T-cell (primary cell): ENCODE measurements around the gene SPDYE4. TPM values are rescaled to one million over a fixed set of nuclear protein-coding genes. Genes with fewer than 3 reads are reported as not detected.

Experiments
- ATAC-seq, 4 experiments: fragments of 200-7000 bp in 3 of 4; fragments of 150-1000 bp in 1 of 4; cut with Tn5 transposase; replicated peaks in 1 of 4; 1 replicate in 3 of 4; 2 replicates in 1 of 4; pipeline ENCODE4 v1.10.0; 2021; ENCODE audit warnings: moderate library complexity in 3 of 4, mild to moderate bottlenecking in 2 of 4, moderate number of reproducible peaks in 1 of 4
- CTCF ChIA-PET, 2 donors: fragments of 300-600 bp; sonication (Branson Sonifier 250); formaldehyde crosslinking; loops; one replicate each; lab custom pipeline; 2022; ENCODE audit warnings: antibody characterized with exemption in 2 of 2; lab: Charles Lee
- POLR2A ChIA-PET, 2 donors: fragments of 300-600 bp; sonication (Branson Sonifier 250); formaldehyde crosslinking; loops; one replicate each; lab custom pipeline; 2022; ENCODE audit warnings: antibody characterized with exemption in 2 of 2; lab: Charles Lee
- DNase-seq, 35 experiments: peaks; one replicate each; pipeline versions ENCODE4 v3.0.0 to v3.0.0-alpha.2; 2013 to 2023
- H3K27ac ChIP-seq: one replicate; pipeline ENCODE4 v1.5.1; 2013; ENCODE audit warnings: low read length
- H3K27me3 ChIP-seq, 2 experiments: replicated peaks in 1 of 2; 1 replicate in 1 of 2; 2 replicates in 1 of 2; pipeline versions ENCODE4 v1.6.1 to v1.7.0; 2013; ENCODE audit warnings: low read length in 1 of 2, mixed read lengths in 1 of 2; ENCODE audit not compliant: control insufficient read depth in 2 of 2, insufficient read depth in 2 of 2; ENCODE audit errors: extremely low read depth in 1 of 2
- H3K36me3 ChIP-seq, 2 donors: 1 replicate in 1 of 2; 2 replicates in 1 of 2; pipeline versions ENCODE4 v1.6.1 to v1.7.0; 2013; ENCODE audit warnings: low read length in 1 of 2; ENCODE audit not compliant: control insufficient read depth in 2 of 2, insufficient read depth in 1 of 2; ENCODE audit errors: extremely low read depth in 1 of 2
- H3K4me1 ChIP-seq, 2 experiments: 1 replicate in 1 of 2; 2 replicates in 1 of 2; pipeline versions ENCODE4 v1.6.1 to v1.7.0; 2013; ENCODE audit warnings: low read length in 2 of 2, mixed read lengths in 1 of 2; ENCODE audit not compliant: insufficient read depth in 2 of 2, control insufficient read depth in 1 of 2; ENCODE audit errors: extremely low read depth in 1 of 2
- H3K4me3 ChIP-seq, 2 donors: 1 replicate in 1 of 2; 2 replicates in 1 of 2; pipeline versions ENCODE4 v1.5.1 to v1.7.0; 2013; ENCODE audit warnings: mild to moderate bottlenecking in 2 of 2, low read length in 1 of 2, moderate library complexity in 1 of 2; ENCODE audit not compliant: control insufficient read depth in 1 of 2; ENCODE audit errors: extremely low read depth in 1 of 2
- H3K9me3 ChIP-seq: 2 replicates; pipeline ENCODE4 v1.7.0; 2013
- H3K27ac Mint-ChIP-seq, 2 donors: one replicate each; pipeline ENCODE4 v1.8.0; 2020 to 2021; ENCODE audit warnings: mild to moderate bottlenecking in 2 of 2, mixed read lengths in 2 of 2
- H3K27me3 Mint-ChIP-seq, 2 donors: one replicate each; pipeline ENCODE4 v1.8.0; 2021 to 2022; ENCODE audit warnings: mixed read lengths in 2 of 2
- H3K36me3 Mint-ChIP-seq: one replicate; pipeline ENCODE4 v1.8.0; 2021; ENCODE audit warnings: mixed read lengths
- H3K4me1 Mint-ChIP-seq, 3 donors: one replicate each; pipeline ENCODE4 v1.8.0; 2020 to 2022; ENCODE audit warnings: mixed read lengths in 3 of 3, mild to moderate bottlenecking in 1 of 3
- H3K4me3 Mint-ChIP-seq, 3 donors: one replicate each; pipeline ENCODE4 v1.8.0; 2020 to 2022; ENCODE audit warnings: mild to moderate bottlenecking in 3 of 3, mixed read lengths in 3 of 3, moderate library complexity in 3 of 3
- H3K9me3 Mint-ChIP-seq, 3 donors: one replicate each; pipeline ENCODE4 v1.8.0; 2020 to 2022; ENCODE audit warnings: mixed read lengths in 3 of 3
- WGBS: methylation state at CpG from one replicate; pipeline ENCODE4 v1.1.5; 2013; ENCODE audit warnings: missing lambda C conversion rate; ENCODE audit not compliant: insufficient coverage; 5-methylcytosine and 5-hydroxymethylcytosine counted together
- total RNA-seq, 35 experiments: library from RNA in 6 of 35; stranded (reverse) in 6 of 35; fragments of 120-200 nt in 1 of 35; gene quantifications; one replicate each; pipeline versions ENCODE4 v1.2.1 to v1.2.4 and lab custom pipeline; 2013 to 2026

Gene SPDYE4
- total RNA-seq, 5 donors from 2014 or later (not counting 1 experiment from before 2014, with no cell fraction given), result not detected

DNA sequence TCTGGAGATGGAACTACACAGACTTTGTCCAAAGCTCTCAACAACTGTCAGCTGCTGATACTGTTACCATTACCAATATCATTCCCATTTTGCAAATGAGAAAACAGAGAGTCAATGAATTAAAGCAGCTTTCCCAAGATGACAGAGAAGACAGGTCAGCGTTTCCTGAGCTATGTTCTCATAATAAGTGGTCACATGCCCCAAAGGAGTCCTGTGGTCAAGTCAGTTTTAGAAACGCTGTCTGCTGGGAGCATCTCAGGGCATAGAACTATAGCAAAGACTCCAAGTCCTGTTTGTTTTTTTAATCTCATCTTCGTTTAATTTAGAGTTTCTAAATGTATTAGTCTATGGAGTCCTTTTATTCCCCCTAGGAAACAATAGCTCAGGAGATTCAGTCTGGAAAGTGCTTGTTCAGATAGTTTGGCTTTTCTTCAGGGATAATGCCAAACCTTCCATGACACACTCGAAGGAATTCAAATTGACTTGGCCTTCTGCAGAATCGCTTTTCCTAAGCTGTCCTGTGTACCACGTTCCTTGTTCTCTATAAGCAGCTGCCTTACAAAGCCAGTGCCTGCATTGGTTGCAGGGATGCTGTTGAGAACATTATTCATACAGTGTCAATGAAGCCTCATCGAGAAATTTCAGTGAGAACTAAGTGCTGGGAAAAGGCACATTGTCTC lies 25.8 kb downstream of the SPDYE4 start:
- no peaks in the 10 kb centered on the region for H3K36me3 Mint-ChIP-seq
- Histone ChIP-seq H3K4me1 (no peaks in the 10 kb centered on the region), H3K27ac (no peak overlapping the region), H3K4me3 (no peak overlapping the region), H3K9me3 (no peaks in the 10 kb centered on the region), H3K27me3 (peaks cover 0 to 25% of the 10 kb centered on the region in 2 experiments), H3K36me3 (no peaks in the 10 kb centered on the region)
- DNase-seq (no peak), ATAC-seq (no peak)
- ChIA-PET CTCF (interaction anchor here in 1 of 2 donors (0.6 kb wide), 1 partner anchor 594 kb away, joined by 3 read pairs; no protein-coding TSS in a partner anchor), POLR2A (no interaction called here)
- no peak overlapping the region for H3K4me3 Mint-ChIP-seq
- peaks cover 7 to 11% of the 10 kb centered on the region in 2 donors for H3K27me3 Mint-ChIP-seq
- WGBS, result 82% methylated on average over 4 of the region's 7 CpGs
- H3K9me3 Mint-ChIP-seq, result no peaks in the 10 kb centered on the region
- no peak overlapping the region for H3K27ac Mint-ChIP-seq
- no peaks in the 10 kb centered on the region for H3K4me1 Mint-ChIP-seq

DNA sequence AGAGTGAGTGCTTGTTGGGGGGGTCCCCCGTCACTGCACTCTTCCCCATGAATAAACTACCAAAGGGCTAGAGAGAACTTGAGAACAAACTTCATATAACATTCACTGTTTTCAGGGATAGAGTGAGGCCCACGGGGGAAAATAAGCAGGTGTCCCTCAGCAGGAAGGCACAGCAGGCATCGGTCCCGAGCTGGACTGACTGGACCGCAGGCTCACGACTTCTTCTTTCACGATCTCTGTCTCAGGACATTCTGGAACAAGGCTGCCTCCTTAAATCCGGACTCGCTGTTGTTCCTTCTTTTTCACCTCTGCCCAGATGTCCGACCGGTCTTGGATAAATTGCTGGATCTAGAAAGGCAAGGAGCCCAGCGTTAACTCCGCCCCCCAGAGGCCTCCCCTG lies 28.5 kb downstream of the SPDYE4 start:
- H3K27me3 ChIP-seq, result peaks cover 0 to 25% of the 10 kb centered on the region in 2 experiments
- CTCF ChIA-PET, result no interaction called here
- Mint-ChIP-seq H3K36me3 (no peaks in the 10 kb centered on the region), H3K4me3 (no peak overlapping the region), H3K4me1 (no peaks in the 10 kb centered on the region), H3K9me3 (no peaks in the 10 kb centered on the region), H3K27ac (no peak overlapping the region), H3K27me3 (peaks cover 9 to 11% of the 10 kb centered on the region in 2 donors)
- 89% methylated on average over 11 of the region's 13 CpGs for WGBS
- no peak overlapping the region for H3K4me3 ChIP-seq
- POLR2A ChIA-PET, result no interaction called here
- H3K4me1 ChIP-seq, result no peaks in the 10 kb centered on the region
- ATAC-seq, result no peak
- no peak overlapping the region for H3K27ac ChIP-seq
- no peaks in the 10 kb centered on the region for H3K9me3 ChIP-seq
- H3K36me3 ChIP-seq, result no peaks in the 10 kb centered on the region
- DNase-seq, result no peak

DNA sequence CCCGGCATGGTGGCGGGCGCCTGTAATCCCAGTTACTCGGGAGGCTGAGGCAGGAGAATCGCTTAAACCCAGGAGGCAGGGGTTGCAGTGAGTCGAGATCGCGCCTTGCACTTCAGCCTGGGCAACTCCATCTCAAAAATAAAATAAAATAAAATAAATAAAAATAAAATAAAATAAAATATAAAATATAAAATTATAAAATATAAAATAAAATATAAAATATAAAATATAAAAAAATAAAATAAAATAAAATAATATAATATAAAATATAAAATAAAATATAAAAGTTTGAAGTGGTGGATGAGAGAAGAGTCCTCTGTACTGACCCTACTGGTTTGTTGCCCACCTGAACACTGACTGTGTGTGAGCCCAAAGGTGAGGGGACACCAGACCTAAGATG lies 28.9 kb downstream of the SPDYE4 start:
- ChIA-PET CTCF (no interaction called here), POLR2A (no interaction called here)
- H3K9me3 ChIP-seq, result no peaks in the 10 kb centered on the region
- Mint-ChIP-seq H3K4me1 (no peaks in the 10 kb centered on the region), H3K36me3 (no peaks in the 10 kb centered on the region), H3K4me3 (no peak overlapping the region), H3K27me3 (peaks cover 9 to 11% of the 10 kb centered on the region in 2 donors), H3K9me3 (no peaks in the 10 kb centered on the region), H3K27ac (no peak overlapping the region)
- peaks cover 0 to 25% of the 10 kb centered on the region in 2 experiments for H3K27me3 ChIP-seq
- H3K27ac ChIP-seq, result no peak overlapping the region
- H3K4me3 ChIP-seq, result no peak overlapping the region
- DNase-seq (no peak), ATAC-seq (no peak)
- H3K36me3 ChIP-seq, result no peaks in the 10 kb centered on the region
- H3K4me1 ChIP-seq, result no peaks in the 10 kb centered on the region
- WGBS, result no CpG with 5 or more reads among the region's 8 CpGs

DNA sequence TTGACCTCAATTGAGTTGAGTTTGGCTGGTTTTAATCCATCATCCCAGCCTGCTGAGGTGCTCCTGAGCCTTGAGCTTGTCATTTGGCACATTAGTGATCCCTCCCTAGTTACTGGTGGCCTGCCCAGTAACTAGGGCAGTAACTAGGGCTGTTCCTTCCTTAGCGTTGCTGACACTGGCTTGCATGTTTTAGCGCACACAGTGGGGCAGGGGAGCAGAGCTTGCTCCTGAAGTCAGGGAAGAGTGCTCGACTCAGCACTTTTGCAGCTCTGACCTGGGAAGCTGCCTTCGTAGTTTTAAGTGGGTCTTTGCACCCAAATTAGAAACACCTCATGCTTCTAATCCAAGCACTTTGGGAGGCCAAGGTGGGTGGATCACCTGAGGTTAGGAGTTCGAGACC lies 29.4 kb downstream of the SPDYE4 start:
- H3K27me3 ChIP-seq, result peaks cover 0 to 25% of the 10 kb centered on the region in 2 experiments
- H3K4me3 ChIP-seq, result no peak overlapping the region
- no peak overlapping the region for H3K4me3 Mint-ChIP-seq
- POLR2A ChIA-PET, result no interaction called here
- H3K27ac Mint-ChIP-seq, result no peak overlapping the region
- ATAC-seq, result no peak
- no peak for DNase-seq
- no peaks in the 10 kb centered on the region for H3K9me3 Mint-ChIP-seq
- H3K27me3 Mint-ChIP-seq, result peaks cover 9 to 11% of the 10 kb centered on the region in 2 donors
- 100% methylated on average over 2 of the region's 5 CpGs for WGBS
- H3K4me1 Mint-ChIP-seq, result no peaks in the 10 kb centered on the region
- CTCF ChIA-PET, result no interaction called here
- no peaks in the 10 kb centered on the region for H3K36me3 Mint-ChIP-seq
- H3K36me3 ChIP-seq, result no peaks in the 10 kb centered on the region
- H3K4me1 ChIP-seq, result no peaks in the 10 kb centered on the region
- no peak overlapping the region for H3K27ac ChIP-seq
- no peaks in the 10 kb centered on the region for H3K9me3 ChIP-seq

DNA sequence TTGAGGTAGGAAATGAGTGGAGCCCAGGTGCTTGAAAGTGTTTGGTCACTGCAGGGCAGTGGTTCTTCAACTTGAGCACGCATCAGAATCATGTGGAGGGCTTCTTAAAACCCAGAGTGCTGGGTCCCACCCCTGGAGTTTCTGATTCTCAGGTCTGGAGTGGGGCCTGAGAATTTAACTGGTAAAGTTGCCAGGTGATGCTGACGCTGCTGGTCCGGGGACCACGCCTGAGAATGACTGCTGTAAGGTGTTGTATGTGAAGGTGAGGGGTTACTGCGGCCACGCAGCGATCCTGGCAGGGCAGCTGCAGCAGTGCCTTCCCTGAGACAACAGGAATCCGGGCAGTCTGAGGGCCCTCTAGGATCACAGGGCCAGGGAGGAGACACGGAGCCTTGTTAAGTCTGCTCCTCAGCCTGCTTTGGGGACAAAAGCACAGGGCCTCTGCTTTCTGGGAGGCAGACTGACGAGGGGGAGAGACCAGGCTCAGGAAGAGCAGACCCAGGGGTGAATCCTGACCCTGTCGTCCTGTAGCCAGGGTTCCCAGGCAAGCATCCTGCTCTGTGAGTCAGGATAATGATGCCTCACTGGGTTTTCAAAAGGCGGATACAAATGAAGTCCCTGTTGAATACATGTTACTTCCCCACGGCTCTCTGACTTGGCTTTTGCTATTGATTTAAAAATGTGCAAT lies 30.0 kb downstream of the SPDYE4 start:
- DNase-seq (no peak), ATAC-seq (no peak)
- WGBS, result 81% methylated on average over 12 of the region's 13 CpGs
- H3K27ac Mint-ChIP-seq, result no peak overlapping the region
- H3K4me3 Mint-ChIP-seq, result no peak overlapping the region
- peaks cover 0 to 25% of the 10 kb centered on the region in 2 experiments for H3K27me3 ChIP-seq
- no peaks in the 10 kb centered on the region for H3K9me3 ChIP-seq
- H3K27me3 Mint-ChIP-seq, result peaks cover 9 to 11% of the 10 kb centered on the region in 2 donors
- H3K4me3 ChIP-seq, result no peak overlapping the region
- no peak overlapping the region for H3K27ac ChIP-seq
- H3K9me3 Mint-ChIP-seq, result no peaks in the 10 kb centered on the region
- H3K36me3 Mint-ChIP-seq, result no peaks in the 10 kb centered on the region
- POLR2A ChIA-PET, result no interaction called here
- no peaks in the 10 kb centered on the region for H3K4me1 Mint-ChIP-seq
- no peaks in the 10 kb centered on the region for H3K4me1 ChIP-seq
- H3K36me3 ChIP-seq, result no peaks in the 10 kb centered on the region
- CTCF ChIA-PET, result no interaction called here

DNA sequence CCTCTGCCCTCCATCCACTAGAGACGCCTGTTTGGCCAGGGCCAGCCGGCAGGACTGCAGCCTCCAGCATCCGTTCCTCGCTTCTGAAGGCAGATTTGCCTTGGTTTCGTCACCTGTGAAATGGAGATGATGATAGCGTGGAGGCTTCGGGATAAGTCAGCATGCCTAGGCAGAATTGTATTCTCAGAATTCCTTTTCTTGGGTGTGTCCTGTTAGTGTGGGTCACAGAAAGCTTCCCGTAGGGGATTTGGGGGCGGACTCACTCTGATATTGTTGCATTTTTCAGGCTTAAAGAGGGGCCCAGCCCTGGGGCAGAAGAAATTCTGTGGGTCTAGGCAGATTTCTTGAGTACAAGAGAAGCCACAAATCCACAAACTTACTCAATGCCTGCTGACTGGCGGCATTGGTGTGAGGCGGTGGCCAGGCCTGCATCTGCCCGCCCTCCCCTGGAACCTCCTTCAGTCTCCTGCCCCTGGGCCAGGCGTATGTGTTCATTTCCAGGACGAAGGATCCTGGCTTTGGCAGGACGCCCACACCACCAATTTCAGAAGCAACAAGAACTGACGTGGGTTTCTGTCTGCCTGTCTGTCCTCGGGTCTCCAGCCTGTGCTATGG lies 31.3 kb downstream of the SPDYE4 start:
- WGBS, result 80% methylated on average over 14 of the region's 17 CpGs
- Histone ChIP-seq H3K36me3 (no peaks in the 10 kb centered on the region), H3K9me3 (no peaks in the 10 kb centered on the region), H3K27me3 (peaks cover 0 to 25% of the 10 kb centered on the region in 2 experiments), H3K4me1 (no peaks in the 10 kb centered on the region), H3K4me3 (no peak overlapping the region), H3K27ac (no peak overlapping the region)
- no peaks in the 10 kb centered on the region for H3K36me3 Mint-ChIP-seq
- H3K27me3 Mint-ChIP-seq, result peaks cover 14 to 15% of the 10 kb centered on the region in 2 donors
- H3K27ac Mint-ChIP-seq, result no peak overlapping the region
- H3K4me1 Mint-ChIP-seq, result no peaks in the 10 kb centered on the region
- ChIA-PET POLR2A (no interaction called here), CTCF (no interaction called here)
- DNase-seq, result no peak
- no peak overlapping the region for H3K4me3 Mint-ChIP-seq
- no peaks in the 10 kb centered on the region for H3K9me3 Mint-ChIP-seq
- no peak for ATAC-seq
